Right atrium auricular region (tissue), 2 donors: ENCODE measurements around the gene PNN. TPM values are rescaled to one million over a fixed set of nuclear protein-coding genes. Genes with fewer than 3 reads are reported as not detected.
"Not testable (repeated sequence)": the region's sequence is repeated elsewhere in the genome, so short reads cannot be mapped to it uniquely, and the experiment has no call there.

ENCODE experiments used
- DNase-seq: peaks from one replicate; pipeline ENCODE4 v3.0.0-alpha.2; 2019; ENCODE audit warnings: low spot score
- H3K27ac ChIP-seq, 2 donors: fragments of 200-600 bp; sonication (generic); 1 replicate in 1 of 2; 2 replicates in 1 of 2; pipeline ENCODE4 v1.5.1; 2016 to 2019
- H3K27me3 ChIP-seq, 2 donors: fragments of 200-600 bp; sonication (generic); one replicate each; pipeline versions ENCODE4 v1.5.1 to v1.6.0; 2017 to 2019
- H3K36me3 ChIP-seq: fragments of 200-600 bp; sonication (generic); one replicate; pipeline ENCODE4 v1.5.1; 2016
- H3K4me1 ChIP-seq, 2 donors: fragments of 200-600 bp; sonication (generic); one replicate each; pipeline versions ENCODE4 v1.5.1 to v1.6.0; 2017 to 2019
- H3K4me3 ChIP-seq, 2 donors: fragments of 200-600 bp; sonication (generic); 1 replicate in 1 of 2; 2 replicates in 1 of 2; pipeline ENCODE4 v1.5.1; 2017 to 2019; ENCODE audit warnings: mild to moderate bottlenecking in 1 of 2, moderate library complexity in 1 of 2
- H3K9me3 ChIP-seq, 2 donors: fragments of 200-600 bp; sonication (generic); one replicate each; pipeline ENCODE4 v1.5.1; 2019
- total RNA-seq, 2 donors: library from RNA; depleted of rRNA; stranded (reverse); fragments of >200 nt; gene quantifications; one replicate each; pipeline ENCODE4 v1.1.0, GENCODE V29; 2016
- TF ChIP-seq, protein P1 (sequence below), 2 donors: fragments of 200-600 bp; sonication (generic); IDR thresholded peaks; one replicate each; pipeline ENCODE4 v1.5.1; 2019; ENCODE audit warnings: antibody characterized with exemption in 2 of 2

The PNN gene
- total RNA-seq, result 10 to 100 TPM; 11.4 to 13.4 TPM

DNA sequence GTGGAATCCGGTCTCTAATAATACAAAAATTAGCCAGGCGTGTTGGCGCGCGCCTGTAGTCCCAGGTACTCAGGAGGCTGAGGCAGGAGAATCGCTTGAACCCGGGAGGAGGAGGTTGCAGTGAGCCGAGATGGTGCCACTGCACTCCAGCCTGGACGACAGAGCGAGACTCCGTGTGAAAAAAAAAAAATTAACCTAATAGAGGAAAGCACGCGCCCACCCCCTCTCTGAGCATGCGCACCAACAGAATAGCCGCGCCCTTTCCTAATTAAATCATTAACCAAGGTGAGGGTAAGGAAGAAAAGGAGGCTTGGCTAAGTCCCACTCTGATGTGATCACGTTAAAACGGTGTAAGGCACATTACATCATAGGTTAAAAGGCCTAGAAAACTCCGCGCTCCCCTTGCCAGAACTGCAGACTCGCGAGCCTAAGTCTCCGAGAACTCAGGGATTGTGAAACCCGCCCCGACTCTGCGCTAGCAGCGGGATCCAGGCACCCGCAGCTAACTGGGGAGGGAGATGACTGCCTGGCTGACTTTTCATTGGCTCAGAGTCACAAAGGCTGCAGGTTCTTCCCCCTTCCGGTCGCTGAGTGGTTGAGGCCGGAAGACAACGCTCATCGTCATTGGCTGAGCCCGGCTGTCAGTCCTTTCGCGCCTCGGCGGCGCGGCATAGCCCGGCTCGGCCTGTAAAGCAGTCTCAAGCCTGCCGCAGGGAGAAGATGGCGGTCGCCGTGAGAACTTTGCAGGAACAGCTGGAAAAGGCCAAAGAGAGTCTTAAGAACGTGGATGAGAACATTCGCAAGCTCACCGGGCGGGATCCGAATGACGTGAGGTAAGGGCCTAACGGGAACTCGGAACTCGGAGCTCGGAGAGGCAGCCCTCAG, at the start of gene PNN:
Gene PNN (plus strand): TSS at position 695 of the 885 bp plus-strand sequence. CDS start 26 bp downstream, at position 721.
- Histone ChIP-seq H3K4me3 (peak within 1 kb of the TSS; percentile 85 to 96), H3K27me3 (no peaks in the 10 kb centered on the region), H3K4me1 (peaks cover 0 to 26% of the 10 kb centered on the region in 2 donors), H3K27ac (peak within 1 kb of the TSS; percentile 91), H3K9me3 (no peaks in the 10 kb centered on the region), H3K36me3 (peaks cover 35% of the 10 kb centered on the region)
- DNase-seq, result peak; percentile 99
- TF ChIP-seq, protein P1, sequence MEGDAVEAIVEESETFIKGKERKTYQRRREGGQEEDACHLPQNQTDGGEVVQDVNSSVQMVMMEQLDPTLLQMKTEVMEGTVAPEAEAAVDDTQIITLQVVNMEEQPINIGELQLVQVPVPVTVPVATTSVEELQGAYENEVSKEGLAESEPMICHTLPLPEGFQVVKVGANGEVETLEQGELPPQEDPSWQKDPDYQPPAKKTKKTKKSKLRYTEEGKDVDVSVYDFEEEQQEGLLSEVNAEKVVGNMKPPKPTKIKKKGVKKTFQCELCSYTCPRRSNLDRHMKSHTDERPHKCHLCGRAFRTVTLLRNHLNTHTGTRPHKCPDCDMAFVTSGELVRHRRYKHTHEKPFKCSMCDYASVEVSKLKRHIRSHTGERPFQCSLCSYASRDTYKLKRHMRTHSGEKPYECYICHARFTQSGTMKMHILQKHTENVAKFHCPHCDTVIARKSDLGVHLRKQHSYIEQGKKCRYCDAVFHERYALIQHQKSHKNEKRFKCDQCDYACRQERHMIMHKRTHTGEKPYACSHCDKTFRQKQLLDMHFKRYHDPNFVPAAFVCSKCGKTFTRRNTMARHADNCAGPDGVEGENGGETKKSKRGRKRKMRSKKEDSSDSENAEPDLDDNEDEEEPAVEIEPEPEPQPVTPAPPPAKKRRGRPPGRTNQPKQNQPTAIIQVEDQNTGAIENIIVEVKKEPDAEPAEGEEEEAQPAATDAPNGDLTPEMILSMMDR (IDR thresholded peaks at IDR 0.05), result no peak

DNA sequence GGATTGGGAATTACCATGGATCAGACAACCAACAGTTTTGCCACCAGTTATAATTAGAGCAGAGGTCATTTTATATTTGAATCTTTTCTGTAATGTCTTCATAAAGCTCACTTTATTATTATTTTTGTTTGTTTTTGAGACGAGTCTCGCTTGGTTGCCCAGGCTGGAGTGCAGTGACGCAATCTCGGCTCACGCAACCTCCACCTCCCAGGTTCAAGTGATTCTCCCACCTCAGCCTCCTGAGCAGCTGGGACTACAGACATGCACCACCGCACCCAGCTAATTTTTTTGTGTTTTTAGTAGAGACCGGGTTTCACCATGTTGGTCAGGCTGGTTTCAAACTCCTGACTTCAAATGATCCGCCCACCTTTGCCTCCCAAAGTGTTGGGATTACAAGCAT, 37.2 kb upstream of the PNN start:
- H3K36me3 ChIP-seq, result peaks cover 41% of the 10 kb centered on the region
- not testable (repeated sequence) for DNase-seq, H3K4me1 ChIP-seq, H3K27ac ChIP-seq, H3K4me3 ChIP-seq, H3K27me3 ChIP-seq, H3K9me3 ChIP-seq

DNA sequence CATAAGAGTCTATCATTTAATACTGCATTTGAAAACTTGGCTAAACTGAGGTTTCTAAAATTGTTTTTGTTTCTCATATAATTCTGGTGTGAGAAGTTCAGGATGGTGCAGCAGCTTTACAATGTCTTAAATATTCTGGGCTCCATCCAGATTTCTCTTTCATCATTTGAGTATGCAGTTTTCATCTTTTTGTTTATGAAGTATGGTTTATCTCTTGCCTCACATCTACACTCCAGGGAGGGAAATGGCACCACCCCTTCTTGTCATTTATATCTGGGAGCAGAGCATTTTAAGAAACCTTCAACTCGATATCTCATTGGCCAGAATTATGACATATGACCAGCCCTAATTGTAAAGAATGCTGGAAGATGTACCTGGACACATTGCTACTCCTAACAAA, 36.6 kb upstream of the PNN start:
- H3K27me3 ChIP-seq, result no peaks in the 10 kb centered on the region
- no peaks in the 10 kb centered on the region for H3K9me3 ChIP-seq
- H3K36me3 ChIP-seq, result peaks cover 36% of the 10 kb centered on the region
- TF ChIP-seq, protein P1 (IDR thresholded peaks at IDR 0.05), result no peak
- no peak for DNase-seq
- H3K27ac ChIP-seq, result no peak overlapping the region
- H3K4me1 ChIP-seq, result no peaks in the 10 kb centered on the region
- no peak overlapping the region for H3K4me3 ChIP-seq

DNA sequence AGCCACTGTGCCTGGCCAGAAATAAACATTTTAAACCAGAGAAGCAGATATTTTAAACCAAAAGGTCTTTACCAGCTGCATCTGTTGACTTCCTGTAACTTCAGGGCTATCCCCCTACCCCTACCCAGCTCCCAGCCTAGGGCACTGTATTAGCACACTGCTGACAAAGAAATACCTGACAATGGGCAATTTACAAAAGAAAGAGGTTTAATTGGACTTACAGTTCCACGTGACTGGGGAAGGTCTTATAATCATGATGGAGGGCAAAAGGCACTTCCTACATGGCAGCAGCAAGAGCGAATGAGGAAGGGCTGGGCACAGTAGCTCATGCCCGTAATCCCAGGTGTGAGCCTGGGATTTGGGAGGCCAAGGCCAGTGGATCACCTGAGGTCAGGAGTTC, 34.9 kb upstream of the PNN start:
- H3K36me3 ChIP-seq, result peaks cover 22% of the 10 kb centered on the region
- TF ChIP-seq, protein P1 (IDR thresholded peaks at IDR 0.05), result no peak

DNA sequence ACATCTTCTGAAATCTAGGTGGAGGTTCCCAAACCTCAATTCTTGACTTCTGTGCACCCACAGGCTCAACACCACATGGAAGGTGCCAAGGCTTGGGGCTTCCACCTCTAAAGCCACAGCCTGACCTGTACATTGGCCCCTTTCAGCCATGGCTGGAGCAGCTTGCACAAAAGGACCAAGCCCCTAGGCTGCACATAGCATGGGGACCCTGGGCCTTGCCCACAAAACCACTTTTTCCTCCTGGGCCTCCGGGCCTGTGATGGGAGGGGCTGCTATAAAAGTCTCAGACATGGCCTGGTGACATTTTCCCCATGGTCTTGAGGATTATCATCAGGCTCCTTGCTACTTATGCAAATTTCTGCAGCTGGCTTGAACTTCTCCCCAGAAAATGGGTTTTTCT, 33.4 kb upstream of the PNN start:
- H3K27ac ChIP-seq, H3K4me3 ChIP-seq, DNase-seq, H3K9me3 ChIP-seq, H3K27me3 ChIP-seq, H3K4me1 ChIP-seq: not testable (repeated sequence)
- peaks cover 14% of the 10 kb centered on the region for H3K36me3 ChIP-seq

More for the DNA sequence above, 34.9 kb upstream of the PNN start:
- Histone ChIP-seq H3K4me1 (no peaks in the 10 kb centered on the region), H3K27ac (no peak overlapping the region), H3K9me3 (no peaks in the 10 kb centered on the region), H3K4me3 (no peak overlapping the region), H3K27me3 (no peaks in the 10 kb centered on the region)
- DNase-seq, result no peak

DNA sequence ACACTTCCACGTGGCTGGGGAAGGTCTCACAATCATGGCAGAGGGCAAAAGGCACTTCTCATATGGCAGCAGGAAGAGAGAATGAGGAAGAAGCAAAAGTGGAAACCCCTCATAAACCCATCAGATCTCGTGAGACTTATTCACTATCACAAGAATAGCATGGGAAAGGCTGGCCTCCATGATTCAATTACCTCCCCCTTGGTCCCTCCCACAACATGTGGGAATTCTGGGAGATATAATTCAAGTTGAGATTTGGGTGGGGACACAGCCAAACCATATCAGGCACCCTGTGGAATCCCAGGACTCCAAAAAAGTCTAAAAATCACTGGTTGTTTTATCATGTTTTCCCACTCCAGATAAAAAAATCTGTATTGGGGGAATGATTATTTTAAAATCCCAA, 31.8 kb upstream of the PNN start:
- not testable (repeated sequence) for H3K27me3 ChIP-seq, H3K4me3 ChIP-seq, H3K9me3 ChIP-seq, H3K36me3 ChIP-seq, H3K27ac ChIP-seq, DNase-seq, H3K4me1 ChIP-seq

DNA sequence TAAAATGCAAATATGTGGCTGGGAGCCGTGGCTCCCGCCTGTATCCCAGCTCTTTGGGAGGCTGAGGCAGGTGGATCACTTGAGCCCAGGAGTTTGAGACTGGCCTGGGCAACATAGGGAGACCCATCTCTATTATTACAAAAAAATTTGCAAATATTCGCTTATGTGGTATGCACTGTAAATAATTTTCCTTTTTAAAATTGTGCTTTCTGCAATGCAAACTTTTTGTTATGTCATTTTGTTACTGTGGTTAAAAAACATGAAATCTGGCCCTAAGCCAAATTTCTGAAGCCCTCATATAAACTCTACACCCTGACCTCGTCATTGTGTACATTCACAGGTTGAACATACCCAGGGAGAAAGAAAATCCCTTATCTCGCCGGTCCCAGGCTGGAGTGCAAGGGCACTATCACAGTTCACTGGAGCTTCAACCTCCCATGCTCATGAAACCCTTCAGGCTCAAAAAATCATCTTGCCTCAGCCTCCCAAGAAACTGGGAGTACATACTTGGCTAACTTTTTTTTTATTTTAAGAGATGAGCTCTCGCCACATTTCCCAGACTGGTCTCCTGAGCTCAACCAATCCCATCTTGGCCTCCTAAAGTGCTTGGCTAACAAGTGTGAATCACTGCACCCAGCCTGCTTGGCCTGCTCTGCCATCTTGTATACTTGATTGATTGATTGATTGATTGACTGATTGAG, 29.6 kb upstream of the PNN start:
- Histone ChIP-seq H3K27me3 (no peaks in the 10 kb centered on the region), H3K9me3 (no peaks in the 10 kb centered on the region), H3K27ac (no peak overlapping the region), H3K36me3 (peaks cover 26% of the 10 kb centered on the region), H3K4me1 (no peaks in the 10 kb centered on the region), H3K4me3 (no peak overlapping the region)
- no peak for DNase-seq
- TF ChIP-seq, protein P1 (IDR thresholded peaks at IDR 0.05), result no peak
